Measurements from ENCODE around the gene OPTN.
"Not testable (repeated sequence)": the region's sequence is repeated elsewhere in the genome, so short reads cannot be mapped to it uniquely, and the experiment has no call there.

OPTN gene

GRCh38 chr10:13090289-13090688, 9.7 kb upstream of the OPTN start:
- DNase-seq (ENCODE audit: low read depth): no peak

- DNase-seq (ENCODE audit: low read depth): no peak
These were observed 8.2 kb upstream of the OPTN start for GRCh38 chr10:13091801-13092200.

- DNase-seq (ENCODE audit: low read depth): no peak
These were observed 7.5 kb upstream of the OPTN start for GRCh38 chr10:13092291-13093102.

- not testable (repeated sequence) for DNase-seq (ENCODE audit: low read depth)
These were observed 5.9 kb upstream of the OPTN start for GRCh38 chr10:13094082-13094481.

GRCh38 chr10:13095094-13095493, 4.9 kb upstream of the OPTN start:
- DNase-seq (ENCODE audit: low read depth): no peak

- no peak for DNase-seq (ENCODE audit: low read depth)
These were observed 4.0 kb upstream of the OPTN start for GRCh38 chr10:13095929-13096328.

GRCh38 chr10:13099144-13099665, 758 bp upstream of the OPTN start:
- peak; percentile 15 for DNase-seq (ENCODE audit: low read depth)

GRCh38 chr10:13100349-13101294, 659 bp downstream of the OPTN start:
- DNase-seq (ENCODE audit: low read depth): no peak

GRCh38 chr10:13102002-13102794, 2.2 kb downstream of the OPTN start:
- DNase-seq (ENCODE audit: low read depth): no peak

- DNase-seq (ENCODE audit: low read depth): no peak
These were observed 3.6 kb downstream of the OPTN start for GRCh38 chr10:13103554-13103953.

- DNase-seq (ENCODE audit: low read depth): no peak
These were observed 4.7 kb downstream of the OPTN start for GRCh38 chr10:13104697-13105096.

- DNase-seq (ENCODE audit: low read depth): no peak
These were observed 5.2 kb downstream of the OPTN start for GRCh38 chr10:13105184-13105583.

GRCh38 chr10:13106387-13107045, 6.6 kb downstream of the OPTN start:
- DNase-seq (ENCODE audit: low read depth): no peak

- no peak for DNase-seq (ENCODE audit: low read depth)
These were observed 10.9 kb downstream of the OPTN start for GRCh38 chr10:13110908-13111307.

GRCh38 chr10:13113544-13113943, 13.6 kb downstream of the OPTN start:
- DNase-seq (ENCODE audit: low read depth): no peak

- no peak for DNase-seq (ENCODE audit: low read depth)
These were observed 16.2 kb downstream of the OPTN start for GRCh38 chr10:13115832-13116803.

- no peak for DNase-seq (ENCODE audit: low read depth)
These were observed 18.1 kb downstream of the OPTN start for GRCh38 chr10:13117841-13118783.

- no peak for DNase-seq (ENCODE audit: low read depth)
These were observed 18.9 kb downstream of the OPTN start for GRCh38 chr10:13118784-13119410.

Measured in activated T-helper 9 cell treated with anti-CD3 and anti-CD28 coated beads, Interleukin-2, amount 50 U/mL, for 16 hours (primary cell).